ENCODE data around the gene LLPH. TPM values are rescaled to one million over a fixed set of nuclear protein-coding genes. Genes with fewer than 3 reads are reported as not detected.

LLPH gene
- total RNA-seq, 1 experiment from 2014 or later, result 45.6 TPM

GRCh38 chr12:66159123-66159522 is 28.6 kb upstream of the LLPH start:
- no peak for ATAC-seq
- Histone ChIP-seq H3K27ac (ENCODE audit: low read depth, low read length) (no peak overlapping the region), H3K79me2 (ENCODE audit: insufficient read depth, low read length) (peaks cover 37% of the 10 kb centered on the region), H3K4me2 (ENCODE audit: low read length) (no peak overlapping the region), H3K4me1 (ENCODE audit: control insufficient read depth in 1 of 2, insufficient read depth in 2 of 2, low read length in 2 of 2) (peaks cover 0 to 7% of the 10 kb centered on the region in 2 experiments; a peak in 1 of 4 replicates), H3K9me2 (ENCODE audit: insufficient read depth) (no peaks in the 10 kb centered on the region), H3K27me3 (ENCODE audit: insufficient read depth, low read length) (no peaks in the 10 kb centered on the region), H2AFZ (ENCODE audit: low read depth, low read length, poor library complexity, severe bottlenecking) (no peak overlapping the region), H3K9me3 (ENCODE audit: control insufficient read depth in 1 of 2, insufficient read depth in 1 of 2, low read depth in 1 of 2, low read length in 2 of 2) (no peaks in the 10 kb centered on the region), H3K36me3 (ENCODE audit: control insufficient read depth in 1 of 2, insufficient read depth in 2 of 2, low read length in 2 of 2) (peaks cover 0 to 6% of the 10 kb centered on the region in 2 experiments; a peak in 1 of 4 replicates), H3K4me3 (replicated peaks in 1 of 2; ENCODE audit: low read depth in 1 of 2, low read length in 2 of 2) (no peak overlapping the region), H3K9ac (ENCODE audit: low read length) (no peak overlapping the region), H4K20me1 (ENCODE audit: insufficient read depth) (no peaks in the 10 kb centered on the region)
- no TSS peak for BruUV-seq (replicated peaks)
- TF ChIP-seq TCF7L2 (IDR thresholded peaks at IDR 0.05; ENCODE audit: borderline replicate concordance, extremely low read depth, insufficient read depth, insufficient read length) (no peak), ZFX (IDR thresholded peaks at IDR 0.05) (no peak), SP1 (IDR thresholded peaks at IDR 0.05; ENCODE audit: low read depth) (no peak), ZBTB33 (IDR thresholded peaks at IDR 0.05; ENCODE audit: extremely low read depth, insufficient replicate concordance, low read length) (no peak), ELF1 (IDR thresholded peaks at IDR 0.05; ENCODE audit: borderline replicate concordance, low read depth) (no peak), EGR1 (IDR thresholded peaks at IDR 0.05; ENCODE audit: low read depth) (no peak), EZH2 (IDR thresholded peaks at IDR 0.05) (no peak), FOSL1 (IDR thresholded peaks at IDR 0.05; ENCODE audit: low read depth) (no peak), REST (IDR thresholded peaks at IDR 0.05; ENCODE audit: low read depth) (no peak), POLR2AphosphoS5 (IDR thresholded peaks at IDR 0.05; ENCODE audit: low read depth, low read length) (no peak), YY1 (IDR thresholded peaks at IDR 0.05; ENCODE audit: extremely low read depth, insufficient replicate concordance, low read depth, low read length) (no peak), SRF (IDR thresholded peaks at IDR 0.05; ENCODE audit: low read depth) (no peak), EZH2phosphoT487 (IDR thresholded peaks at IDR 0.05; ENCODE audit: borderline replicate concordance) (no peak), ATF3 (IDR thresholded peaks at IDR 0.05) (no peak), ZNF274 (IDR thresholded peaks at IDR 0.05; ENCODE audit: low read depth, low read length) (no peak)
- CTCF ChIA-PET, result interaction anchor here (2.2 to 3.7 kb wide), 2 partner anchors 10 to 14 kb away, joined by 16 to 17 read pairs; partner anchors contain the start of gene TMBIM4
- RAD21 ChIA-PET (ENCODE audit: low non-redundant PET in 1 of 2, low total read pairs in 2 of 2, uncharacterized antibody in 2 of 2, unreplicated experiment in 2 of 2), result interaction anchor here in 1 of 2 experiments (0.8 kb wide), 1 partner anchor 14 kb away, joined by 3 read pairs; no protein-coding TSS in a partner anchor
- intact Hi-C loops (cut with micrococcal nuclease), result no loop called here
- DNase-seq (ENCODE audit: low read depth, low spot score), result no peak
- POLR2A ChIA-PET, result interaction anchor here (4.3 kb wide), 1 partner anchor 10 kb away, joined by 21 read pairs; the partner anchor contains the start of gene TMBIM4

All from HCT116 (cell line).